Activated T-cell treated with anti-CD3 and anti-CD28 coated beads, Interleukin-2, amount 50 U/mL, for 1 hour (primary cell): Measurements from ENCODE around the gene DMRTC2.
A peak's percentile ranks its signal among the peaks of the same experiment; 100 is the strongest.

Experiments
- DNase-seq: peaks from one replicate; pipeline ENCODE4 v3.0.0-alpha.2; 2020

Gene DMRTC2

DNA sequence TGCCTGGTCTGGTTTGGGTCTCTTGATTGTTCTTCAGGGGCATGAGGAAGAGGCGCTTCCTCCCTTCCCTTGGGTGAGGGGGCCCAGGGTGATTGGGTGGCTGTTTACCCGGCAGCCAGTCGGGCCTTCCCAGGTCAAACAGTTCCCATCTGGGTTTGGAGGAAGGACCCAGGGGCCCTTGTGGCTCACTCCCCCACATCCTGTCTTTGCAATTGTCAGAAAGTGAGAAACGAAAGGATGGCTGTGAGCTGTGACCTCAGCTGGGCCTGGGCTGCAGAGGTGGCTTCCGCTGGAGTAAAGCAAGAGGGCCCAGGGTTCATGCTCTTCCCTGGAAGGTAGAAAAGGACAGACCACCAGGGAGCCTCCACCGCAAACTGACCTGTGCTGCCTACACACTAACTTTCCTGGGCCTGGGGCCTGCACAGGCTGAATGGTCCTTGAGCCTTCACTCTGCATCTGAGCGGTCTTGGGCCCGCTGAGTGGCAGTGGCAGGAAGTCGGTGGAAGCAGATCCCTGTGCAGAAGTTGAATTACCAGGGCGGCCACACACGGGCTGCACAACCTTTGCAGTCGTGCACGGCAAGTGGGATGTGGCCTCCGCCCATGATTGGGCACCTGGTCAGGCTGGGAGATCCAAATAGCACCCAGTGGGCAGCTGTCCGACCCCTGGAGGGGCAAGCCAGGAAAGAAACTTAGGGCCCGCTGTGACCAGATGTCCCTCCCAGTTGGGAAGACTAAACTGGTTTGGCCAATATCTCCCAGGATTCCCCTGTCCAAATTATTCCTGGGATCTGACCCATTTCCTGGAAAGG is 26.9 kb downstream of the DMRTC2 start:
- DNase-seq: peak; percentile 61

DNA sequence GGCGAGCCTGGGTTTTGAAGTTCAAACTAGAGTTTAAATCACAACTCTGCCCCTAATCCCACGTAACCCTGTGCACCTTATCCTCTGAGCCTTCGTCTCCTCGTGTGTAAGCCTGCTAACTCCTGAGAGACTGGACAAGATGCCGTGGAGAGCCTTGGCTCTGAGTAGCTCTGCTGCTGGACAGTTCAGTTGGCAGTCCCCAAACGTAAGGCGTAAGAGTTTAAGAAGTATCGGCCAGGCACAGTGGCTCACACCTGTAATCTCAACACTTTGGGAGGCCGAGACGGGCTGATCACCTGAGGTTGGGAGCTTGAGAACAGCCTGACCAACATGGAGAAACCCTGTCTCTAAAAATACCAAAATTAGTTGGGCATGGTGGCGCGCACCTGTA is 27.5 kb downstream of the DMRTC2 start:
- peak; percentile 23 for DNase-seq

DNA sequence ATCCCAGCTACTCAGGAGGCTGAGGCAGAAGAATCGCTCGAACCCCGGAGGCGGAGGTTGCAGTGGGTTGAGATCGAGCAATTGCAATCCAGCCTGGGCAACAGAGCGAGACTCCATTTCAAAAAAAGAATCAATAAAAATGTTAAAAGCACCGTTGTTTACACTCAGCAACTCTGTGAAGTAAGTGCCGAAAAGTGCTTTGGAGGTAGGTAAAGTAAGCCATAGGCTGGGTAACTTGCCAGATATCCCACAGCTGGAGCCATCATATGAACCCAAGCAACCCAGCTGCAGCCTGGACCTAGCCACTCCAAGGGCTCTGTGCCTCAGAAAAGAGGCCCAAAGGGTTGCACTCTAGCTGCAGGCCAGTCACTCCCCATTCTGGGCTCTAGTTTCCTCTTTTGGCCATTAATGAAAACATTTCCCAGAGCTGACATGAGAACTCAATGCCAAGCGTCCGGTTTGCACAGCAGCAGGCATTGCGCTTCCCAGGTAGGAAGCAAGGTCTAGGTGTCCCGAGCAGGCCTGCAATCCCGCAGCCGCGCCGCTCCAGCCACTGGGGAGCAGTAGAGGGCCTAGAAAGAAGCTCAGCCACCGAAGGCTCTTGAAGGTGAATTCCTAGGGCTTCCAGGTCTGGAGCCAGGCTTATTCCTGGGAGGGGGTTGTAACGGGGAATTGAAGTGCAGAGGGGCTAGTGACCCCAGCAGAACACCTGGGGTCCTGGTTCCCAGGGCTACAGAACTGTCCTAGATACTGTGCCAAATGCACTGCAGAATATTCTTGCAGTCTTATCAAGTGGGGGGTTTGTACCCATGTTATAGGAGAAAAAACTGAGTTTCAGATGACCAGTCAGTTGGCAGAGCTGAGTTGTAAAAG is 28.2 kb downstream of the DMRTC2 start:
- peak; percentile 79 for DNase-seq

DNA sequence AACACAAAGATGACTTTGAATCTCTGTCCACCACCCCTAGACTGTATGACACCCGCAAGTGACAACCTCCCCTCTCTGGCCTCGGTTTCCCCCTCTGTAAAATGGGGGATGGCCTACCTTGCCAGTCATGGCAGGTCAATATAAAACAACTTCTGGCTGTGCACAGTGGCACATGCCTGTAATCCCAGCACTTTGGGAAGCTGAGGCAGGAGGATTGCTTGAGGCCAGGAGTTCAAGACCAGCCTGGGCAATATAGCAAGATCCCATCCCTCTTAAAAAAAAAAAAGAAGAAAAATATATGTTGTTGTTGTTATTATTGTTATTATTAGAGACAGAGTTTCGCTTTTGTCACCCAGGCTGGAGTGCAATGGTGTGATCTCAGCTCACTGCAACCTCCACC is 31.1 kb downstream of the DMRTC2 start:
- DNase-seq: peak; percentile 29

DNA sequence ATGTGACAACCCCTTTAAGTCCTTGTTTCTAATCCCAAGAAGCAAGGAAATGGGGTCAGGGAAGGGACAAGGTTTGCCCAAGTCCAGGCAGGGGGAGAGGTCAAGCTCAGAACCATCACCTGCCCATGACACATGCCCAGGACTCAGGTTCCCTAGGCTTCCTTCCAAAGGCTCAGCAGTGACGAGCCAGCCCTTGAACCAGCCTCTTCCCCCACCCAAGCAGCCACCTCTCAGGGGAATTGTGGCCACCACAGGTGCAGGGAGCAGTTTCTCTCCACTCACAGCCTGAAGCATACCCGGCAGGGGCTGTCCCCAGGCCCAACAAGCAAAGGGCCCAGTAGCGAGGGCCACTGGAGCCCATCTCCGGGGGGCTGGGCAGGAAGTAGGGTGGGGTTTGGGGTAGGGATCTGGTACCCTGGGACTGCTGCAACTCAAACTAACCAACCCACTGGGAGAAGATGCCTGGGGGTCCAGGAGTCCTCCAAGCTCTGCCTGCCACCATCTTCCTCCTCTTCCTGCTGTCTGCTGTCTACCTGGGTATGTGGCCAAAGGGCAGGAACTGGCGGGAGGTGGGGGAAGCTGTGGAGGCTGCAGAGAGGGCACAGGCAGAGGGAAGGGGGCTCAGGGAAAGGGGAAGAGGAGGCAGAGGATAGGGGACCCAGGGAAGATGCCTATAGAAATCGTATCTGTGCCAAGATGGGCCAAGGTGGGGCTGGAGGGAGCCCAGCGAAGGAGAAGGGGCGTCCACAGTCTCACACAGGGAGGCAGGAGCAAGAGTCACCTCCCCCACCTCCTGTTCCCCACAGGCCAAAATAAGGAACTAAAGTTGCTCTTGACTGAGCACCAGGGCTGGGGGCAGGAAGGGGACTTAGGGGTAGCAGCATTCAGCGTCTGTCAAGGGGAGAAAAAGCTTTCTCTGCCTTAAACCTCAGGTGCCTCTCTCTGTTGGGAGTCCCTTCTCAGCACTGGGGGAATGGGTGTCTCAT is 32.3 kb downstream of the DMRTC2 start, which contains the start of gene CD79A:
TSS of gene CD79A (plus strand) at position 433 of the 986 bp plus-strand sequence. CDS start at position 459, 26 bp downstream.
- DNase-seq: no peak

DNA sequence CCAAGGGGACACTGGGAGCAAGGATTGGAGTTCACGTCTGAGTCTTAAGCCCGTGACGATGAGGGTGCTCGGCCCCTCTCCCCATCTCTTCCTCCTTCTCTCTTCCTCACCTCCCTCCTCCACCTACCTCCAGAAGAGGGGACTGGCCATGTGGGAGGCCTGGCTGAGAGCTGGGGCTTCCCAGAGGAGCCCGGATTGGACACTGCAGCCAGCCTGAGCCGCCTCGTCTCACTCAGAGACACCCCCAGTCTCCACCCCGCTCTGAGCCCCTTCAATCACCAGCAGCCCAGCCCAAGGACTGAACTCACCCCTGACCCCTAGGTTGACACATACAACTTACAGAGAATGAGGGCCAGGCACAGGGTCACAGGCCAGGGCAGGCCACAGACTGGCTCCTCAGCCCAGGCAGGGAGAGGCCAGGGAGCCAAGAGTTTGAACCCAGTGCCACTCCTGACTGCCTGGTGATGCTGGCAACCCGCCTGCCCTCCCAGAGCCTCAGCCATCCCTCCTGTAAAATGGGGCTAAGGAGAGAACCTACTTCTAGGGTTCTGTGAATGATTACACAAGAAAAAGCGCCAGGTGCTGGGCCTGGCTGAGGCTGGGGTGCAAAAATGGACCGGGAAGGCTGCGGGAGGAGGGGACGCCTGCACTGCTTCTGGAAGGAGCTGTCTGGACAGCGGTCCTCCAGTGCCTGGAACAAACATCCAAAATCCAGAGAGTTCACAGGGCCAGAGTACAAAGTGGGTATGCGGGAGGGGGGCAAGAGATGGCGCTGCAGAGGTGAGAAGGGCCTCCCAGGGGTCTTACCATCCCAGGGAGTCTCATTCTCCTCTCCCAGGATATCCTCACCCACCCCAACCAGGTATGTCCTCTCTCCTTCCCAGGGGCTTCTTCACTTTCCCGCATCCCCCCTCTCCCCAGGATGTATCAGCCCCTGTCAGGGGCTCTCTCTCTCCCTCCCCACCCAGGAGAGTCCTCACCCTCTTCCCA is 33.4 kb downstream of the DMRTC2 start:
- DNase-seq: no peak

DNA sequence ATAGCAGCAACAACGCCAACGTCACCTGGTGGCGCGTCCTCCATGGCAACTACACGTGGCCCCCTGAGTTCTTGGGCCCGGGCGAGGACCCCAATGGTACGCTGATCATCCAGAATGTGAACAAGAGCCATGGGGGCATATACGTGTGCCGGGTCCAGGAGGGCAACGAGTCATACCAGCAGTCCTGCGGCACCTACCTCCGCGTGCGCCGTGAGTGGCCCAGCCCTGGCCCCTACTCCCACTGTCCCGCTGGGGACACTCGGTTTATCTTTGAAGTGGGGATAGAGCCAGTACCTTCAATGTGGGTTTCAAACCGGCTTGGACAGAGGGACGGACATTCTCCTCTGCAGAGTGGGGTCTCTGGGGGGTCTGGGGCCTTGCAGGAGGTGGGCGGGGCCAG is 34.2 kb downstream of the DMRTC2 start:
- no peak for DNase-seq

DNA sequence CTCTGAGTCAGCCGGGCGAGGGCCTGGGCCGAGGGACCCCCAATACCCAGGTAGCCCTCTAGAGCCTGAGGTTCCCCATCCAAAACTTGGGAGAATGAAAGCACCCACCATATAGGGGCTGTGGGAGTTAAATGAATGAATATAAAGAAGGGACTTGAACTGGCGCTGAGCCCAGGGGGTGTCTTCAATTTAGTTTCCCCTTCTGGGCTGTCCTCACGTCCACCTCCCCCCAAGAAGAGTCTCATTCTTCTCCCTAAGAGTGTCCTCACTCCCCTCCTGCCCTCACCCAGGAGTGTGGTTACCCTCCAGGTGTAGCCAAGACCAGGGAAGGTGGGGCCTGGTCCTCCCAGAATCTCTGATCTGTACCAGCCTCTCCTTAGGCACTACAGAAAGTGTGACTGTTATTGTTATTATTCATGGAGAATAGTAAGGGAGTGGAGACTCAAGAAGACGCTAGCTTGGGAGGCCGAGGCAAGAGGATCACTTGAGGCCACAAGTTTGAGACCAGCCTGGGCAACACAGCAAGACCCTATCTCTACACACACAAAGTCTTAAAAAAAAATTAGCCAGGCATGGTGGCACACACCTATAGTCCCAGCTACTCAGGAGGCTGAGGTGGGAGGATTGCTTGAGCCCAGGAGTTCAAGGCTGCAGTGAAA is 35.0 kb downstream of the DMRTC2 start:
- DNase-seq: no peak

DNA sequence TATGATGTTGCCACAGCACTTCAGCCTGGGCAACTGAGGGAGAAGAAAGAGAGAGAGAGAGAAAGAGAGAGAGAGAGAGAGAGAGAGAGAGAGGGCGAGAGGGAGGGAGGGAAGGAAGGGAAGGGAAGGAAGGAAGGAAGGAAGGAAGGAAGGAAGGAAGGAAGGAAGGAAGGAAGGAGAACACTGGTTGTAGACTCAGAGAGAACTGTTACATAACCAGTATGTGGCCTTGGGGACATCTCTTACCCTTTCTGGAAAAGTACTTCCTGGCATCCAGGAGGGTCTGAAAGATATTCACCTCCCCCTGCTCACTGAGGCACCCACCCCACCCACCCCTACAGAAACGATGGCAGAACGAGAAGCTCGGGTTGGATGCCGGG is 35.5 kb downstream of the DMRTC2 start:
- no peak for DNase-seq

DNA sequence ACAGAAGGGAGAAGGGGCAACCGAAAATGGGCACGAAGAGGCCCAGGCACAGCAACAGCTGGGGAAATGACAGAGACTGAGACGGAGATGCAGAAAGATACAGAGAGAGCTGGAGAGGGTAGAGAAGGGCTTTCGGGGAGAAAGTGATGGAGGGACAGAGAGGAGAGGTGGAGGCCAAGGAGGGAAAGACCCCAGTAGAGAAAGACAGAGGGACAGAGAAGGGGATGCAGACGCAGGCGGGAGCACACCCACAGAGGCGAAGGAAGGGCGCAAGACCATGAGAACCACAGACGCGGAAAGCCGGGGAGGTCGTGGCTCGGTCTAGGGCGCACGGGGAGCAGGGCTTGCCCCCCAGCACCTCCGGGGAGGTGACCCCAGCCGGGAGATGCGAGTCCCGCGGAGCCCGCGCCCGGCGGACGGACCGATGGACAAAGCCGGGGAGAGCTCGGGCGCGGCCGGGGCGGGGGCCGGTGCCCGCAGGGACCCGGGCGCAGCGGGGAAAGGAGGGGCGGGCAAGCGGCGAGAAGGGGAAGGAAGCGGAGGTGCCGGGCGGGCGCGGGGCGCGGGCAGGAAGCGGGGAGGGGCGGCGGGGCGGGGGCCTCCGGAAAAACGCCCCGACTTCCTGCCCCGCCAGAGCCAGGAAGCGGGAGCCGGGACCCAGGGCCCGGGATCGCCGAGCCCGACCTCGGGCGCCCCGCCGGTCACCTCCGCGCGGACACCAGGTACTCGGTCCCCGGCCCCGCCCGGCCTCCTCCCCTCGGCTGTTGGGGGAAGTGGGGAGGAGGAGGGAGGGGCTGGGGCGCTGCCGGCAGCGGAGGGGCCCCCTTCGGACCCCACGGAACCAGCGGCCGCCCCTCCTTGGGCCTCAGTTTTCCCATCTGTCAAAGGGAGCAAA is 38.0 kb downstream of the DMRTC2 start, which contains the start of gene ARHGEF1:
TSS of gene ARHGEF1 (plus strand) at position 617 of the 895 bp plus-strand sequence. CDS start 4,899 bp downstream, outside the sequence.
- DNase-seq: peak; percentile 72

DNA sequence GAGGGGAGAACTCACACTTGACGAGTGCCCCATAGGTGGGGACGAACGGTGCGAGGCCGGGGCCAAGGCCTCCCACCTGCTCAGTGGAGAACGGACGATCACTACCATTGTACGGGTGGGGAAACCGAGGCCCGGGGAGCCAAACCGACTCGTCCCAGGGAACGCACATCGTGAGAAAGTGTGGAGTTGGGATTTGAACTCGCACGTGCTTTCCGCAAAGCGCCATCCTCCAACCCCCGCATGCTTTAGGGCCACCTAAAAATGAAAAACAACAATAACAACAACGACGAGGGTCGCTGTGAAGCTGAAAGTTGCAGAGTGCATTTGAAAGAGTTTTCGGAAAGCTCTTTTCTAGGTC is 38.6 kb downstream of the DMRTC2 start:
- DNase-seq: no peak

DNA sequence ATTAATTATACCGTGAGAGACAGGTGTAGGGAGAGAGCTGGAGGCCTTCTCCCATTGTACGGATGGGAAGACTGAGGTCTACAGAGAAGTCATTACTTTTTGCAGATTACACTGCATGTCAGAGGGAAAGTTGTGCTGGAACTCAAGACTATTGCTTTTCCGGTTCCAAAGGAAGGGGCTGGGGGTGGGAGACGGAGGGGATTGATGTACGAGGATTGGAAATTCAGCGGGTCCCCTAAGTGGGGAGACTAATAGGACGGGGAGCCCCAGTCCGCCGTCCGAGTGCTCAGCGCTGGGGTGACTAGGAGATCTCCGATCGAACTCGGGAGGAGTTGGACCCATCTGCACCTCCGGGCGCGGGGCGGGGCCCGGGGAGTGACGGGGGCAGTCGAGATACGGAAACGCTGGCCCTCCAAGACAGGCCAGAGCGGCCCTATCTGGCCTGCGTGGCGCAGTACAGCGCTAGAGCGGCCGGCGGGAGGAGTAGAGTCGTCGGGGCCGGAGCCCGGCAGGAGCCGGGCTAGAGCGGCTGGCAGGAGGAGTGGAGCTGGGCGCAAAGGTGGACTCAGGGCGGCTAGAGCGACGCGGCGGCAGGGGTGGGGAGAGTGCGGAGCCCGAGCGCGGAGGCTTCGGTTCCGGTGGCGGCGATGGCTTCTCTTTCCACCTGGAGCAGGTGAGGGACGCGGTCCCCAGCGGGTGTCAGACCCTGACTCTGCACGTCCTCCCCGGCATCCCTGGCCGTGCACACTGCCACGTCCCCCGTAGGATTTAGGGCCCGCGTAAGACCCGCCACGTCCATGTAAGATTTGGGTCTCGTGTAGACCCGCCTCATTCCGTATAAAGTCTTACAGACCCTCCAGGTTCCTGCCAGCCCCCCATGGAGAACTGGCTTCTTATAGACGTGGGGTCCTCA is 39.2 kb downstream of the DMRTC2 start:
- peak; percentile 89 for DNase-seq

DNA sequence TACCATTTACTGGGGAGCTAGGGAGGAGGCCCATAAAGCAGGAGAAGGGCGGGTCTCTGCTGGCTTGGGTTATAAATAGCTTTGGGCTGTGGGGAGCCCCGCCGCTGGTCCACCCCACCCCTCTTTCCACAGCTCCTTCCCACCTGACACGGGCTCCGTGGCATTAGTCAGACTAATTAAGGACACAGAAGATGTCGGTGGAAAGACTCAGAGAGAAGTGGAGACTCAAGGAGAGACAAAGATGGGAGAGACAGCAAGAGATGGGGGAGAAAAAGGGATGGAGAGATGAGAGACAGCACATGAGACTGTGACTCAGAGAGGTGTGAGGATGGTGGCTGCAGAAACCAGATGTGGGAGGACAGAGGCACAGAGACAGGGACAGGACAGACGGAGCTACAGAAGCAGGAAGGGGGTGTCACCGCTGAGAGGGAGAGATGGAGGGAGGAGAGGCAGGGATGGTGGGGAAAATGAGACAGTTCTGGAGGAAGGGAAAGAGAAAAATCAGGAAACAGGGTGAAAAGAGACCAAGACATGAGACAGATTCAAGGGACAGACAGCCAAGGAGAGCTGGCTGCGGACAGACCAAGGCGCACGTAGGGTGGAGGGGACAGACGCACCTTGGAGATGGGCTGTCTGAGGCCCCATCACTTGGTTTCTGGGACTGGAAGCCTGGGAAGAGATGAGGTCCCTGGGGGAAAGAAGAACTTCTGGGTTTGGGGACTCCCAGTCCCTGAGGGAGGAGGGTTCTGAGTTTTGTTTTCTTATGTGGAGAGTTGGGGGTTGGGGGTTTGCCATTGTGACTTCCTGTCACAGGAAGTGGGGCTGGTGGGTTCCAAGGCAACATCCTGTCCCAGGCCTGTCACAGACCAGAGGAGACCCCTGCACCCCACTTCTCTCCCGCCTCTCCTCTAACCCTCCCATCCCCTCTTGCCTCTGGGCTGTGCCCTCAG is 42.2 kb downstream of the DMRTC2 start:
- DNase-seq: peak; percentile 59

DNA sequence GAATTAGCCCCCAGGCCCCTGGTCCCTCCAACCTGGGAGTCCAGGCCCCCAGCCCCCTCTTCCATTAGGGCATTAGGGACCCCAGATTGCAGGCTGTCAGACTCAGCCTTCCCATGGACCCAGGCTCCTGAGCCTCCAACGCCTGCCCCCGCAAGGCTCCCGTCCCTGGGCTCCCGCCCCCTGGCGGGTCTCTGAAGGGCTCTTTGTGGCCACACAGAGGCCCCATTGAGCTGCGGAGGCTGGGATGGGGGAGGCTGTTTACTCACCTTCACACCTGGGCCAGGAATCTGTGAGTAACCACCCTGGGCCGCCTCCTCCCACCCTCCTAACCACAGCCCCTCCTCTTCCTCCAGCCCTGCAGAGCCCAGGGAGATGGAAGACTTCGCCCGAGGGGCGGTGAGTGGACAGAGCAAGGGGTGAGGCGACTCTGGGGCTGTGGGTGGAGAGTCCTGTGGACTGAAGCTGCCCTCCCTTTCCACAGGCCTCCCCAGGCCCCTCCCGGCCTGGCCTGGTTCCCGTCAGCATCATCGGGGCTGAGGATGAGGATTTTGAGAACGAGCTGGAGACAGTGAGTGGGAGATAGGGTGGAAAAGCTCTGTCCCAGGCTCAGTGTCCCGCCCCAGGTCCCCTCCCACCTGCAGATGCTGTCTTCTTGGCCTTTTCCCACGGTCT is 43.0 kb downstream of the DMRTC2 start:
- peak; percentile 90 for DNase-seq

DNA sequence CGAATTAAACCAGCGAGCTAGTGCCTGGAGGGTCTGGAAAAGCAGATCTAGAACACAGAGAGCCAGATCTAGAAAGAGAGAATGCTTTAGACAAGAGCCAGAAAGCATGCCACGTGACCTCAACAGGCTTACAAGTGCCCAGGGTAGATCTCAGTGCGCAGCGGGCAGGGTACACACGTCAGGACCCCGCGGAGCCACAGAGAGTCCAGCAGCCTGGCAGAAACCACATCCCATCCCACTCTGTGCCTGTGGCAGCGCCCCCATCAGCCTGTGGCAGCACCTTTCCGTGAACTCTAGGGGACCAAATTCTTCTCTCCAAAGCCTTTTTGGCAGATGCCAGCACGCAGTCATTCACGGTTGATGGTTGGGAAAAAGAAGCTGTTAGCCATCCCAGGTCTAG is 44.1 kb downstream of the DMRTC2 start:
- no peak for DNase-seq

DNA sequence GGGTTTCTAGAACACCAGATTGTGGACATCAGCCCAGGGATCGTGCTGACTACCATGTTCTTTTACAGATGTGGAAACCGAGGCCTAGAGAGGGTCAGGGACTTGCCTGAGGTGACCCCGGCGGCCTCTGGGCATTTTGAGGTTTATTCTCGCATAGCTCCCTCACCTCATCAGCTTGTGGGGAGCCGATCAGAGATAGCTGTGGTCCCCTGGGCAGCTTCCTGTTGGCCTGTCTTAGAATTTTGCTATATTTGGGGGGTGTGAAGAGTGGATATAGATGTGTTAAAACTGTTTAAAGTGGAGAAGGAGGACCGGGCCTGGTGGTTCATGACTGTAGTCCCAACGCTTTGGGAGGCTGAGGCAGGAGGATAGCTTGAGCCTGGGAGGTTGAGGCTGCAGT is 45.1 kb downstream of the DMRTC2 start:
- DNase-seq: no peak

DNA sequence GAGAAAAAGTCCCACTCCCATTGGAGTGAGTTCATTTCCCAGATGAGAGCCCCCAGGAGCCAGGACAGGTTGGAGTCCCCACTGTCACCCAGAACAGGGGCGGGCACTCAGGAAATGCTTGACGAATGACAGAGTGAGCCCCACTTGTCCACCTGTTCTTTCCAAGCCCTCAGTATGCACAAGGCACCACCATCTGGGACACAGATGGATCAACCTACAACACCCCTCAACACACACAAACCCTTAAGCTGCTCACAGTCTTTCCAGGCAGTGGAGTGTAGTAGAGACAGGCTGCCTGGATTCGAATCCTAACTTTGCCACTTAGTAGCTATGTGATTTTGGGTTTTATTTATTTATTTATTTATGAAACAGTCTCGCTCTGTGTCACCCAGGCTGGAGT is 46.1 kb downstream of the DMRTC2 start:
- DNase-seq: no peak
